H1 (cell line): ENCODE measurements around the gene TCERG1L. TPM values are rescaled to one million over a fixed set of nuclear protein-coding genes. Genes with fewer than 3 reads are reported as not detected.

Experiments used
- CTCF ChIA-PET: fragments of 300-600 bp; sonication (Branson Sonifier 250); formaldehyde crosslinking; loops from one replicate; lab custom pipeline; 2021; ENCODE audit not compliant: partially characterized antibody; lab: Charles Lee
- POLR2A ChIA-PET: fragments of 300-600 bp; sonication (Branson Sonifier 250); formaldehyde crosslinking; loops from one replicate; lab custom pipeline; 2021; ENCODE audit warnings: inconsistent platforms; ENCODE audit not compliant: partially characterized antibody; lab: Charles Lee
- DNase-seq, 2 experiments: peaks; one replicate each; pipeline versions ENCODE4 v3.0.0 to v3.0.0-alpha.2; 2010 to 2022; ENCODE audit warnings: low spot score in 2 of 2, low read depth in 1 of 2, mixed read lengths in 1 of 2
- FAIRE-seq: peaks from 2 replicates; lab custom pipeline; 2011; peaks lifted over from hg19 to GRCh38; lab: Jason Lieb, UNC
- H2AFZ ChIP-seq: 2 replicates; pipeline ENCODE4 v1.8.1; 2012; ENCODE audit warnings: low read length, inconsistent platforms
- H2AK5ac ChIP-seq: 2 replicates; pipeline ENCODE4 v1.6.1; 2013; ENCODE audit warnings: low read depth, low read length
- H2BK120ac ChIP-seq: replicated peaks from 2 replicates; pipeline ENCODE3; 2013; ENCODE audit warnings: low read depth, low read length, inconsistent platforms
- H2BK12ac ChIP-seq: 2 replicates; pipeline ENCODE4 v1.6.1; 2013; ENCODE audit warnings: low read depth, low read length
- H2BK15ac ChIP-seq: 2 replicates; pipeline ENCODE4 v1.6.1; 2013; ENCODE audit warnings: low read length
- H2BK20ac ChIP-seq: 2 replicates; pipeline ENCODE4 v1.6.1; 2013; ENCODE audit warnings: low read length
- H2BK5ac ChIP-seq: 2 replicates; pipeline ENCODE4 v1.6.1; 2013; ENCODE audit warnings: low read depth, low read length
- H3K14ac ChIP-seq: 2 replicates; pipeline ENCODE4 v1.6.1; 2013; ENCODE audit warnings: inconsistent platforms; ENCODE audit not compliant: insufficient read length
- H3K18ac ChIP-seq: 2 replicates; pipeline ENCODE4 v1.6.1; 2013; ENCODE audit warnings: low read length; ENCODE audit errors: extremely low read depth
- H3K23ac ChIP-seq: 2 replicates; pipeline ENCODE4 v1.6.1; 2013; ENCODE audit warnings: inconsistent platforms; ENCODE audit not compliant: insufficient read length
- H3K23me2 ChIP-seq: 2 replicates; pipeline ENCODE4 v1.6.1; 2013; ENCODE audit warnings: low read depth, low read length
- H3K27ac ChIP-seq: 2 replicates; pipeline ENCODE4 v1.6.1; 2011; ENCODE audit warnings: low read depth, low read length, inconsistent platforms
- H3K27me3 ChIP-seq, 4 experiments: replicated peaks in 1 of 4; 1 replicate in 1 of 4; 2 replicates in 3 of 4; pipeline versions ENCODE4 v1.6.1 to v1.8.1; 2011 to 2013; ENCODE audit warnings: low read length in 3 of 4, mild to moderate bottlenecking in 3 of 4, inconsistent platforms in 2 of 4, mixed read lengths in 2 of 4, moderate library complexity in 1 of 4; ENCODE audit not compliant: control insufficient read depth in 3 of 4, insufficient read depth in 3 of 4; ENCODE audit errors: extremely low read depth in 1 of 4
- H3K36me3 ChIP-seq, 4 experiments: 2 replicates each; pipeline versions ENCODE4 v1.6.1 to v1.8.1; 2011 to 2013; ENCODE audit warnings: mild to moderate bottlenecking in 4 of 4, low read length in 3 of 4, moderate library complexity in 2 of 4, control low read depth in 1 of 4, inconsistent platforms in 1 of 4; ENCODE audit not compliant: insufficient read depth in 4 of 4, control insufficient read depth in 2 of 4
- H3K4ac ChIP-seq: replicated peaks from 2 replicates; pipeline ENCODE3; 2013; ENCODE audit warnings: low read length, low read depth, mixed read lengths, inconsistent platforms; ENCODE audit not compliant: insufficient read length
- H3K4me1 ChIP-seq, 4 experiments: replicated peaks in 1 of 4; 1 replicate in 1 of 4; 2 replicates in 3 of 4; pipeline versions ENCODE4 v1.6.1 to v1.8.1; 2011 to 2013; ENCODE audit warnings: low read length in 3 of 4, inconsistent platforms in 2 of 4, mixed read lengths in 1 of 4; ENCODE audit not compliant: insufficient read depth in 4 of 4, control insufficient read depth in 3 of 4
- H3K4me2 ChIP-seq, 2 experiments: 2 replicates each; pipeline versions ENCODE4 v1.6.1 to v1.8.1; 2011 to 2013; ENCODE audit warnings: low read depth in 2 of 2, low read length in 2 of 2, control low read depth in 1 of 2, inconsistent platforms in 1 of 2, mild to moderate bottlenecking in 1 of 2; ENCODE audit not compliant: insufficient read depth in 1 of 2
- H3K4me3 ChIP-seq, 4 experiments: fragments of 200-600, 300-600 bp in 1 of 4; sonication (generic), shearing (Covaris generic), sonication (Bioruptor Twin) in 1 of 4; 2 replicates each; pipeline versions ENCODE4 v1.5.1 to v1.8.1; 2011 to 2016; ENCODE audit warnings: low read length in 4 of 4, low read depth in 3 of 4, control low read depth in 2 of 4, inconsistent platforms in 2 of 4, mild to moderate bottlenecking in 2 of 4, mixed read lengths in 1 of 4, moderate library complexity in 1 of 4; ENCODE audit not compliant: insufficient read depth in 2 of 4; ENCODE audit errors: extremely low read depth in 1 of 4
- H3K56ac ChIP-seq: replicated peaks from 2 replicates; pipeline ENCODE3; 2013; ENCODE audit warnings: low read depth, mild to moderate bottlenecking, mixed read lengths, low read length, inconsistent platforms; ENCODE audit not compliant: insufficient read length
- H3K79me1 ChIP-seq: 2 replicates; pipeline ENCODE4 v1.6.1; 2013; ENCODE audit warnings: low read depth, low read length, control low read depth
- H3K79me2 ChIP-seq, 2 experiments: 2 replicates each; pipeline versions ENCODE4 v1.6.1 to v1.8.1; 2012 to 2013; ENCODE audit warnings: low read length in 2 of 2, mild to moderate bottlenecking in 2 of 2, inconsistent platforms in 1 of 2; ENCODE audit not compliant: insufficient read depth in 2 of 2, control insufficient read depth in 1 of 2
- H3K9ac ChIP-seq, 4 experiments: replicated peaks in 1 of 4; 1 replicate in 1 of 4; 2 replicates in 3 of 4; pipeline versions ENCODE4 v1.6.1 to v1.8.1; 2011 to 2013; ENCODE audit warnings: low read depth in 3 of 4, low read length in 3 of 4, control low read depth in 2 of 4, mild to moderate bottlenecking in 2 of 4, moderate library complexity in 2 of 4, inconsistent platforms in 1 of 4; ENCODE audit errors: extremely low read depth in 1 of 4
- H3K9me3 ChIP-seq, 2 experiments: 2 replicates each; pipeline versions ENCODE4 v1.6.1 to v1.8.1; 2012 to 2013; ENCODE audit warnings: mild to moderate bottlenecking in 2 of 2, moderate library complexity in 2 of 2, control low read depth in 1 of 2, inconsistent platforms in 1 of 2, low read depth in 1 of 2, low read length in 1 of 2, mixed read lengths in 1 of 2; ENCODE audit not compliant: insufficient read depth in 2 of 2
- H4K20me1 ChIP-seq, 2 experiments: replicated peaks in 1 of 2; 2 replicates each; pipeline versions ENCODE3 to v1.8.1; 2011 to 2013; ENCODE audit warnings: inconsistent platforms in 2 of 2, low read length in 2 of 2, mild to moderate bottlenecking in 1 of 2; ENCODE audit not compliant: insufficient read depth in 2 of 2, control insufficient read depth in 1 of 2
- H4K5ac ChIP-seq: 2 replicates; pipeline ENCODE4 v1.6.1; 2013; ENCODE audit warnings: low read length, low read depth, mixed read lengths, inconsistent platforms; ENCODE audit not compliant: insufficient read length
- H4K8ac ChIP-seq: 2 replicates; pipeline ENCODE4 v1.8.0; 2013; ENCODE audit warnings: mild to moderate bottlenecking, moderate library complexity, low read length, inconsistent platforms; ENCODE audit not compliant: insufficient read depth; ENCODE audit errors: extremely low read depth
- H4K91ac ChIP-seq: replicated peaks from 2 replicates; pipeline ENCODE3; 2013; ENCODE audit warnings: low read length, mixed read lengths, inconsistent platforms; ENCODE audit not compliant: insufficient read length
- ASH2L ChIP-seq: fragments of 200-600, 300-600 bp; sonication (generic); IDR thresholded peaks from one replicate; pipeline ENCODE4 v1.7.1; 2017; ENCODE audit warnings: low read length
- BCL11A ChIP-seq, 2 experiments: IDR thresholded peaks; one replicate each; pipeline ENCODE4 v1.6.1; 2011; ENCODE audit warnings: low read depth in 2 of 2, low read length in 2 of 2, mild to moderate bottlenecking in 2 of 2
- EP300 ChIP-seq, 2 experiments: IDR thresholded peaks; 1 replicate in 1 of 2; 2 replicates in 1 of 2; pipeline ENCODE4 v1.6.1; 2011 to 2012; ENCODE audit warnings: low read depth in 2 of 2, low read length in 2 of 2, mild to moderate bottlenecking in 2 of 2, borderline replicate concordance in 1 of 2, inconsistent platforms in 1 of 2, moderate library complexity in 1 of 2
- GABPA ChIP-seq: IDR thresholded peaks from 2 replicates; pipeline ENCODE4 v1.6.1; 2011; ENCODE audit warnings: mild to moderate bottlenecking, low read length, moderate library complexity, borderline replicate concordance; ENCODE audit not compliant: insufficient read depth
- JUND ChIP-seq: IDR thresholded peaks from 2 replicates; pipeline ENCODE4 v1.6.1; 2011; ENCODE audit warnings: mild to moderate bottlenecking, improper control_type of control experiment, low read length
- RNF2 ChIP-seq: fragments of 200-900, 300-1000 bp; sonication (generic); IDR thresholded peaks from 2 replicates; pipeline ENCODE4 v1.7.1; 2016; ENCODE audit warnings: borderline replicate concordance, low read depth, mild to moderate bottlenecking, antibody characterized with exemption, low read length; ENCODE audit not compliant: poor library complexity, severe bottlenecking; ENCODE audit errors: missing control alignments
- RXRA ChIP-seq: IDR thresholded peaks from 2 replicates; pipeline ENCODE4 v1.6.1; 2011; ENCODE audit warnings: low read depth, mild to moderate bottlenecking, low read length, moderate library complexity; ENCODE audit not compliant: insufficient read depth
- SIRT6 ChIP-seq: IDR thresholded peaks from one replicate; pipeline ENCODE4 v1.7.1; 2012; ENCODE audit warnings: low read length, inconsistent platforms
- TAF7 ChIP-seq: optimal IDR thresholded peaks from 2 replicates; pipeline ENCODE3; 2011; ENCODE audit warnings: low read depth, mild to moderate bottlenecking, inconsistent platforms, low read length, moderate library complexity, borderline replicate concordance
- TBP ChIP-seq: IDR thresholded peaks from 2 replicates; pipeline ENCODE4 v1.6.1; 2011; ENCODE audit warnings: low read depth, low read length, improper control_type of control experiment
- YY1 ChIP-seq: IDR thresholded peaks from 2 replicates; pipeline ENCODE4 v1.6.1; 2011; ENCODE audit warnings: low read depth, mild to moderate bottlenecking, low read length
- WGBS, 2 experiments: shearing (Covaris generic) in 1 of 2; methylation state at CpG; one replicate each; pipeline versions ENCODE4 v1.1.6 to v1.1.7; 2013 to 2015; ENCODE audit warnings: low lambda C conversion rate in 2 of 2, mixed read lengths in 2 of 2, inconsistent platforms in 1 of 2, low coverage in 1 of 2, missing lambda C conversion rate in 1 of 2; ENCODE audit not compliant: insufficient replicate concordance in 2 of 2, insufficient coverage in 1 of 2, insufficient read length in 1 of 2; ENCODE audit errors: extremely low coverage in 1 of 2, missing lambda C conversion rate in 1 of 2; 5-methylcytosine and 5-hydroxymethylcytosine counted together
- polyA plus RNA-seq, 7 experiments: library from polyadenylated mRNA; depleted of rRNA in 3 of 7; stranded (reverse) in 5 of 7; unstranded in 2 of 7; fragments of >200 nt in 5 of 7; fragments of 200-250 nt in 2 of 7; gene quantifications; 1 replicate in 5 of 7; 2 replicates in 1 of 7; 4 replicates in 1 of 7; pipeline versions ENCODE4 v1.2.1 to v1.2.3, GENCODE V29; 2011 to 2013; ENCODE audit warnings: missing spikeins in 2 of 7, mixed read lengths in 2 of 7
- total RNA-seq: library from RNA; stranded (reverse); fragmentation: NEBNext Ultra II Directional; extraction: Animal tissue kit (Norgen Biotek cat#: 25700); gene quantifications from 2 replicates; pipeline ENCODE4 v1.2.1, GENCODE V29; 2021

The TCERG1L gene
- total and polyA plus RNA-seq, 2 of the 8 experiments (the other 6 are each of a cell fraction or from before 2014, with no cell fraction given): 3.9 to 6.9 TPM

DNA sequence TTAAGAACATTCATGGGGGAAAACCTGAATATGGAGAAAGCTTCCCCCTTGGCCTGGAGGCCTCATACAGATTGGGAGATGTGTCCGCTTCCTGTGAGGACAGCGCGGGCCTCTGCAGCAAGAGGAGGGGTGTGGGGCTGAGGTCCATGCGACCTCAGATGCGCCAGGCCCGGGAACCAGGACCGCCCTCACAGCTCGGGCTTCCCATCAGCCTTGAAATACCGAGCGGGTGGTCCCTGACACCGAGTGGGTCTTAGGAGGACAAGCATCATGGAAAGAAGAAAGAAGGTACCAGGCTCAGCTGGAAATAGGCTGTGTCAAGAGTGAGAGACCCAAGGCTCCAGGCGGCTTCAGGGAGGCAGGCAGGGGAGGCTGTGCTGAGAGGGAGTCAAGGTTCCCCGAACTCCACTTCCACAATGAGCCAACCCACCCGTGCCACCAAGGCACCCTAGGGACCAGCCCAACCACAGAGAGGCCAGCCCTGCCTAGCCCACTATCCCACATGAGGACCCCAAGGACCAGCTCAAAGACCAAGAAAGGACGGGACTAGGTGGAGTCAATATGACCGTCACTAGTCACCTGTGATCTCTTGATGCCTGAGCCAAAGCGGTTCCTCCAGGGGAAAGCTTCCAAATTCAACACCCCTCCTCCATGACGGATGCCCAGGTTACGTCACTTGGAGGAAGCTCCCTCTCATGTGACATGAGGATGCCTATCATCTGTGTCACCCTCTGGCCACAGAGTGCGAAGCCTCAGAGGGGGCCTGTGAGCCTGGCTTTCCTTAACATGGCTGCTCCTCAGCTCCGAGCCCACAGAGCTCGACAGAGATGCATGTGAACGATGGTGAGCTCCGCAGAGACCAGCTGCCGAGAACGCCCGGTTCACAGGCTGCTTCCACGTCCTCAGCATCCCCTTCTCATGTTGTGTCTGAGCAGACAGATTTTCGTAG lies 103.7 kb downstream of the TCERG1L start:
- Histone ChIP-seq H3K23me2 (no peaks in the 10 kb centered on the region), H3K56ac (no peak overlapping the region), H3K79me1 (no peaks in the 10 kb centered on the region), H3K23ac (no peak overlapping the region), H3K18ac (no peak overlapping the region), H4K91ac (no peak overlapping the region), H4K5ac (no peak overlapping the region), H3K4me1 (no peaks in the 10 kb centered on the region), H2BK120ac (no peak overlapping the region), H3K79me2 (no peaks in the 10 kb centered on the region), H3K9me3 (no peaks in the 10 kb centered on the region), H2AK5ac (no peak overlapping the region), H3K4me2 (no peak overlapping the region), H4K8ac (0 out of 2 replicates have a peak overlapping the region, but pooled peaks have one; percentile 35), H2BK5ac (no peak overlapping the region), H3K27ac (no peak overlapping the region), H2BK12ac (no peak overlapping the region), H3K14ac (no peak overlapping the region), H2BK20ac (no peak overlapping the region), H3K4ac (no peak overlapping the region), H4K20me1 (no peaks in the 10 kb centered on the region), H2BK15ac (no peak overlapping the region), H3K4me3 (no peak overlapping the region), H2AFZ (no peak overlapping the region), H3K27me3 (no peaks in the 10 kb centered on the region), H3K9ac (no peak overlapping the region), H3K36me3 (no peaks in the 10 kb centered on the region)
- DNase-seq (peak in 1 of 2 experiments; percentile 29), FAIRE-seq (no peak)
- TF ChIP-seq EP300 (IDR thresholded peaks at IDR 0.05; ENCODE audit: borderline replicate concordance in 1 of 2, low read depth in 2 of 2, low read length in 2 of 2): no peak
- TF ChIP-seq TBP: no peak
- TF ChIP-seq JUND: no peak
- TF ChIP-seq ASH2L: no peak
- no peak for TF ChIP-seq GABPA
- TF ChIP-seq SIRT6: no peak
- no peak for TF ChIP-seq RXRA
- TF ChIP-seq RNF2: no peak
- TF ChIP-seq BCL11A (IDR thresholded peaks at IDR 0.05; ENCODE audit: low read depth in 2 of 2, low read length in 2 of 2): no peak
- no peak for TF ChIP-seq YY1
- no peak for TF ChIP-seq TAF7
- POLR2A ChIA-PET: no interaction called here
- CTCF ChIA-PET: interaction anchor here (0.6 to 1.3 kb wide), 4 partner anchors 23 to 1661 kb away, joined by 3 read pairs; no protein-coding TSS in a partner anchor
- 95% methylated on average over 29 of the region's 29 CpGs; no CpG with 5 or more reads in 1 of the 2 experiments for whole genome bisulfite sequencing, 2 experiments
